Measurements from ENCODE around the gene ANXA1.
"Not testable (repeated sequence)": the region's sequence is repeated elsewhere in the genome, so short reads cannot be mapped to it uniquely, and the experiment has no call there.

The ANXA1 gene

DNA sequence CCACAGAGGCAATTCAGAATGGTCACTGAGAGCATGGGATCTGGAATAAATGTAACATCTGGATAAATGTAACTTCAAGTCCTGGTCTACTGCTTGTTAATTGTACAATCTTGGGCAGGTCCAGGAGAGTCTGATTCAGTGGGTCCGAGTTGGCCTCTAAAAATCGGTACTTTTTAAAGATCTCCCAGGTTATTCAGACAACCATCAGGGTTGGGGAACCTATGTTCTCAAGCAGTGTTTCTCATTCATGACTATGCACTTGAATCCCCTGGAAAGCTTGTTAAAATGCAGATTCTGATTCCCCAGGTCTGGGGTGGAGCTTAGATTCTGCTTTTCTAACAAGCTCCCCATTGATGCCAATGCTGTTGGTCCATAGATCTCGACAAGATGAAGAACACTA is 14.8 kb downstream of the ANXA1 start:
- in situ Hi-C loops (cut with HindIII; ENCODE audit: low sequenced_read_pairs): loop anchor here (5.0 kb wide), 1 partner anchor 69 kb away; no protein-coding TSS in a partner anchor

DNA sequence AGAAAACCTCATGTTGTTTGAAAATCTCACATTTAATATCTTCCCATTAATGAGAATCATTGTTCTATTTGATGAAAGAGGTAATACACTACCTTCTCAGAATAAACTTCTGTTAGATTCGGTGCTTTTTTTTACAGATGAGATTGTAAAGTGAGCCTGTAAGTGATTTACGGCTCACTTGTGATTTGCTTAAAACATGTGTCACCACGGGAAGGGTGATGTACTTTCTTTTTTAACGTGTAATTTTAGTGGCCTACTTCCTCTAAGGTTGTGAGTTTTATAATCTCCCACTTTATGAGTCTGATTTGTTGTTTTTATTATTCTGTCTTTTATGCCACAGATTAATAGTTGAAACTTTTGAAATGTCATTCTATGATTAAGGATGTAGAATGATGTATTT is 15.9 kb downstream of the ANXA1 start:
- in situ Hi-C loops (cut with HindIII; ENCODE audit: low sequenced_read_pairs): loop anchor here (5.0 kb wide), 1 partner anchor 70 kb away; no protein-coding TSS in a partner anchor

DNA sequence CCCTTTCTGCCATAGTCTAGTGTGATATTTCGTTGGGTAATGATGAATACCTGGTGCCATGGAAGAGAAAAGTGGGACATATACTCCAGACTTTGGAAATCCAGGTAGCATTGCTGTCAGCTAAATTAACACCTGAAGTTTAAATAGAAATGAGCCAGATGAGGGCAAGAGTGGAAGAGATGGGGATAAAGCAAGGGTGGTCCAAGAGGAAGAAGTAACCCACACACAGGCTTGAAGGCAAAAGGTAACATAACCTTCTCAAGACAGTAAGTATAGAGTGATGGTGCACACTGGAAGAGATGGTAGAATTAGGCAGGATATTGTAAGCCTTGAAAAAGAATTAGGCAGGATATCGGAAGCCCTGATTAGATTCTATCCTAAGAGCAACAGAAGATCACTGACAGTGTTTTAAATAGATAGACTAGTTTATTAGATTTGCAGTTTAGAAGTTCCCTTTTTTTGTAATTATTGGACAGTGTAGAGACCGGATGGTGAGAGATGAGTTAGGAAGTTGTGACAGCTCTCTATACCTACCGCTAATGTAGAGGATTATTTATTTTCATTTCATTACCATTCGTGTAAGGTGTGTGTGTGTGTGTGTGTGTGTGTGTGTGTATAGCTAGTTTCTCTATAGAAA is 16.8 kb downstream of the ANXA1 start:
- in situ Hi-C loops (cut with HindIII; ENCODE audit: low sequenced_read_pairs): loop anchor here (5.0 kb wide), 1 partner anchor 71 kb away; no protein-coding TSS in a partner anchor

- in situ Hi-C loops (cut with HindIII; ENCODE audit: low sequenced_read_pairs): no loop called here
These were observed 18.7 kb downstream of the ANXA1 start for GRCh38 chr9:73170185-73170957.

DNA sequence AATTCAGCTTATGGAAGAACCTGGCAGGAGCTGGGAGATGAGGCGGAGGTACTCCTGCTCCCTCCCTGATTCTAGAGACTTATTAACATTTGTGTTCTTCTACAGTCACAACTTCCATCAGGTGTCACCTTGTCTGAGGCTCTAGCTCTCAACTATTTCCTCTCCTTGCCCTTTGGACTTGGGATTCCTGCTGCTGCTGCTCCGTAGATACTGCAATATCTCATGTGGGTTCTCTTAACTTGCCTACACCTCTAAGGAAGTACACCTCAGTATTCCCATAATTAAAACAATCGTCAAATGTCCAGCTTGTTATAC is 21.2 kb downstream of the ANXA1 start:
- in situ Hi-C loops (cut with HindIII; ENCODE audit: low sequenced_read_pairs): no loop called here

- in situ Hi-C loops (cut with HindIII; ENCODE audit: low sequenced_read_pairs): no loop called here
These were observed 22.1 kb downstream of the ANXA1 start for GRCh38 chr9:73173557-73174329.

GRCh38 chr9:73174330-73174980 is 22.8 kb downstream of the ANXA1 start:
- in situ Hi-C loops (cut with HindIII; ENCODE audit: low sequenced_read_pairs): no loop called here

GRCh38 chr9:73176450-73176875 is 24.8 kb downstream of the ANXA1 start:
- in situ Hi-C loops (cut with HindIII; ENCODE audit: low sequenced_read_pairs): no loop called here

- in situ Hi-C loops (cut with HindIII; ENCODE audit: low sequenced_read_pairs): no loop called here
These were observed 26.4 kb downstream of the ANXA1 start for GRCh38 chr9:73178044-73178443.

- in situ Hi-C loops (cut with HindIII; ENCODE audit: low sequenced_read_pairs): no loop called here
These were observed 27.9 kb downstream of the ANXA1 start for GRCh38 chr9:73179589-73179988.

GRCh38 chr9:73180403-73180802 is 28.7 kb downstream of the ANXA1 start:
- in situ Hi-C loops (cut with HindIII; ENCODE audit: low sequenced_read_pairs): no loop called here

DNA sequence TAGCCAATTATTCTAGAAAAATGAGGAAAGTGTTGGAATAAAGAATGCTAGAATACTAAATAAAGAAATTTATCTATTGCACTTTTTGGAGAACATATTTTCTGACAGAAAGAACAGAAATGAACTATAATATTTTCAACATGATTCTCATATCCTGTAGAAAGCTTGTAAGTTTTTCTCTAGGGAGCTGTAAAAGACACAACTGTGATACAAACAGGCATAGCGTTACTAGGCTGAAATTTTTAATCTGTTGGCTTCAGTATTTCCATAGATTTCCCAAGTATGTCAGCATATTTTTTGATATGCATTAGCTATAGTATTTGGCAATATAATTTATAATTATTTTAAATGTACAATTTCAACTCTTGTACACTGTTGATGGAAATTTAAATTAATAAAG is 31.3 kb downstream of the ANXA1 start:
- in situ Hi-C loops (cut with HindIII; ENCODE audit: low sequenced_read_pairs): no loop called here

- in situ Hi-C loops (cut with HindIII; ENCODE audit: low sequenced_read_pairs): no loop called here
These were observed 31.8 kb downstream of the ANXA1 start for GRCh38 chr9:73183428-73183827.

- in situ Hi-C loops (cut with HindIII; ENCODE audit: low sequenced_read_pairs): no loop called here
These were observed 32.5 kb downstream of the ANXA1 start for GRCh38 chr9:73183917-73184861.

DNA sequence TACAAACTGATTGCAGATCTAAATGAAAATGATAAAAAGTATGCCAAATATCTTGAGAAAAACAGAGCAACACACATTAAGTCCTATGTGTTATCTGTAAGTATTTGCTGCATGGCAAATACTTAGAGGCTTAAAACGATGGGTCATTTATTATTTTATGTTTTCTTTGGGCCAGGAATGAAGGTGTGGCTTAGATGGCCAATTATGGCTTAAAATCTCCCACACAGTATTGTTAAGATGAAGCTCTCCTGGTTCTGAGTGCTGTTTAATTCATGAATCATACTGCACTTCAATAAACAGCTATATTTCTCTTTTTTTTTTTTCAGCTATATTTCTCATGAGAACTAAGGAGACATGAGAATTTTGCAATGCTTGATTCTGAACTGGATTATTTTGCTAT is 39.4 kb downstream of the ANXA1 start:
- in situ Hi-C loops (cut with HindIII; ENCODE audit: low sequenced_read_pairs): not testable (repeated sequence)

GRCh38 chr9:73194284-73194683 is 42.6 kb downstream of the ANXA1 start:
- in situ Hi-C loops (cut with HindIII; ENCODE audit: low sequenced_read_pairs): no loop called here

- in situ Hi-C loops (cut with HindIII; ENCODE audit: low sequenced_read_pairs): no loop called here
These were observed 47.8 kb downstream of the ANXA1 start for GRCh38 chr9:73199448-73199847.

DNA sequence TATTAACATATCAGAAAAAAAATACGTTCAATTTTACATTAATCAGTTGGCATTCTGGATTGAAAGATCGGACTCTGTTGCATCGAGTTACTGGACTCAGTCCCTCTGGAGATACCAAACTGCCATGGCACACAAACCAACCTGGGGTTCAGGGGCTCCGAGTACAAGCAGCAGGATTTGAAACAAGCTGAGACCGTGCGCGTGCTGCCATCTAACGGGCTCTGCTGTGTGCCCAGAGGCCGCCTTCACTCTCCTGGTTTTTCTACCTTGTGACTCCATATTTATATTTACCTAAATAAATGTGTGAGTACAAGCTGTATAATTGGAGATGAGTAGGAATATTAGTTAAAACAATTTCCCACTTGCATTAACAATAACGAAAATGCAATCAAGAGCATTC is 48.2 kb downstream of the ANXA1 start:
- in situ Hi-C loops (cut with HindIII; ENCODE audit: low sequenced_read_pairs): no loop called here

GRCh38 chr9:73200694-73201452 is 49.2 kb downstream of the ANXA1 start:
- in situ Hi-C loops (cut with HindIII; ENCODE audit: low sequenced_read_pairs): no loop called here

Data from endothelial cell of hepatic sinusoid (primary cell).